ENCODE measurements around the gene PEX13. TPM values are rescaled to one million over a fixed set of nuclear protein-coding genes. Genes with fewer than 3 reads are reported as not detected.

Gene PEX13
- polyA plus RNA-seq, 1 donor: 23.9 TPM

DNA sequence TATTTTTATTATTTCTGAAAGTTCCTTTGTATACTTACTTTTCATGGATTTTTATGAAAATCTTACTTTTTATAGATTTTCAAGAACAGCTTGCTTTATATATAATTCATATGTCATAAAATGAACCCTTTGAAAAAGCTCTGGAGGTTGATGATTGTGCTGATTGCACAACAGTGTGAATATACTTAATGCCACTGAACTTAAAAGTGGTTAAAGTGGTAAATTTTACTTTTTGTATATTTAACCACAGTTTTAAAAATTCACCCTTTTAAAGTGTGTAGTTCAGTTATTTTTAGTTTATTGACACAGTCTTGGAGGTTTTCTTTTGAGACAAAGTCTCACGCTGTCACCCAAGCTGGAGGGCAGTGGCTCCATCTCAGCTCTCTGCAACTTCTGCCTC lies 56.6 kb downstream of the PEX13 start:
- no peak for DNase-seq (ENCODE audit: low read depth)

- DNase-seq (ENCODE audit: low read depth): no peak
Measured at GRCh38 chr2:61085883-61086282, 68.4 kb downstream of the PEX13 start.

GRCh38 chr2:61089797-61090196 lies 72.3 kb downstream of the PEX13 start:
- no peak for DNase-seq (ENCODE audit: low read depth)

DNA sequence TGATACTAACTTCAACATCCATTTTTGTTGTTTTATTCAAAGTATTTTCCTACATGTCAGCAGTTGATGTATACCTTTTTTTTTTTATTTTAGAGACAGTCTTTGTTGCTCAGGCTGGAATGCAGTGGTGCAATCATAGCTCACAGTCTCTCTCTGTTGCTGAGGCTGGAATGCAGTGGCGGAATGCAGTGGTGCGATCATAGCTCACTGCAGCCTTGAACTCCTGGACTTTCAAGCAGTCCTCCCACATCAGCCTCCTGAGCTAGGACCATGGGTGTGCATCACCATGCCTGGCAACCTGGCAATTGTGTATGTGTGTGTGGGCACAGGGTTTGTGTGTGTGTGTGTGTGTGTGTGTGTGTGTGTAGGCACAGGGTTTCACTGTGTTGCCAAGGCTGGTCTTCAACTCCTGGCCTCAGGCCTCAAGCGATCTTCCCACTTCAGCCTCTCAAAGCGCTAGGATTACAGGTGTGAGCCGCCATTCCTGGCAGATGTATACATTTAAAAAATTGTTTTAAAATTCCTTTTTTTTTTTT lies 72.9 kb downstream of the PEX13 start:
- DNase-seq (ENCODE audit: low read depth): no peak

DNA sequence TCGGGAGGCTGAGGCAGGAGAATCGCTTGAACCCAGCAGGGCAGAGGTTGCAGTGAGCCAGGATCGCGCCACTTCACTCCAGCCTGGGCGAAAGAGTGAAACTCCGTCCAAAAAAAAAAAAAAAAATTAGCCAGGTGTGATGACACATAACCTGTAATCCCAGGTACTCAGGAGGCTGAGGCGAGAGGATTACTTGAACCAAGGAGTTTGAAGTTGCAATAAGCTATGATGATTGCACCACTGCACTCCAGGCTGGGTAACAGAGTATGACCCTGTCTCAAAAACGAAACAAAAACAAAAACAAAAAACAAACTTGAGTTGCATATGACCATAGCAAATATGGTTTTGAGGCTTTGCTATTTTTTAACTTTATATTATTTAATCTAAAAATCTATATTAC lies 74.0 kb downstream of the PEX13 start:
- no peak for DNase-seq (ENCODE audit: low read depth)

DNA sequence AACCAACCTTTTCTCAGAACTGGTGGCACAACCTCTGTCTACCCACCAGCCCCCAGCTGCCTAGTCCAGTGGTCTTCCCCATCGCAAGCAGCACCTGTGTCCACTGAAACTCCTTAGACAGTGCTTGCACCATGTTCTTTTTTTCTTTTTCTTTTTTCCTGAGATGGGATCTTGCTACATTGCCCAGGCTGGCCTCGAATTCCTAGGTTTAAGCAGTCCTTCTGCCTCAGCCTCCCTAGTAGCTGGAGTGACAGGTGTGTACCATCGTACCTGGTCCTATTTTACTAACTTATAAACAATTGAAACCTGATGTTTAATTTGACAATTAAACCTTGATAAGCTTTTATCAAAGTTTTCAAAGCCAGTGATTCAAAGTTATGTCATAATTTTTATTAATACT lies 78.9 kb downstream of the PEX13 start:
- no peak for DNase-seq (ENCODE audit: low read depth)

DNA sequence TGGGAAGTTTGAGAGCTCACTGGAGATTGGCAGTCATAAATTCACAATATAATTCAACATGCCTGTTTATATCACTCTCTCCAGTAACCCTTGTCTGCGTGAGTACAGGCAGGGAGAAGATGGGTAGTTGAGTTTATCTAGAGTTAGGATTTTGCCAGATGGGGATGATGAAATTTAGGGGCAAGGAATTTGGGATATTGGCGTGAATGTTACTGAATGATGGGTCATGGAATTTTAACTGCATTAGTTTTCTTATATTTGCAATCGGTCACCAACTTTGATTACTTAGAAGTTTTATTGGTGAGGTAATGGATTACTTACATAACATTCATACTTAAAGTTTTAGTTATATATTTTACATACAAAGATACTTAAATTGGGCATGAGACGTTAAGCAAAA lies 83.3 kb downstream of the PEX13 start:
- DNase-seq (ENCODE audit: low read depth): no peak

Other genes with a start within 250 kb of the PEX13 start
- 4.6 TPM for gene REL, start 136.1 kb upstream of the PEX13 start, polyA plus RNA-seq (ENCODE audit: insufficient read length)
- 4.1 TPM for gene PUS10, start 535 bp downstream of the PEX13 start, polyA plus RNA-seq (ENCODE audit: insufficient read length)
- gene SANBR, start 48.2 kb downstream of the PEX13 start, polyA plus RNA-seq (ENCODE audit: insufficient read length): 12.6 TPM
- gene C2orf74, start 144.5 kb downstream of the PEX13 start, polyA plus RNA-seq (ENCODE audit: insufficient read length): 15.4 TPM